HG02840 (cell line): ENCODE results near the gene ATP1A4.
A peak's percentile ranks its signal among the peaks of the same experiment; 100 is the strongest.

Experiments used
- ATAC-seq: cut with Tn5 transposase; IDR thresholded peaks from one replicate; pipeline ENCODE4 v1.9.1; 2021; ENCODE audit warnings: mild to moderate bottlenecking, moderate library complexity, moderate number of reproducible peaks; ENCODE audit not compliant: unreplicated experiment, low FRiP score

ATP1A4 gene

DNA sequence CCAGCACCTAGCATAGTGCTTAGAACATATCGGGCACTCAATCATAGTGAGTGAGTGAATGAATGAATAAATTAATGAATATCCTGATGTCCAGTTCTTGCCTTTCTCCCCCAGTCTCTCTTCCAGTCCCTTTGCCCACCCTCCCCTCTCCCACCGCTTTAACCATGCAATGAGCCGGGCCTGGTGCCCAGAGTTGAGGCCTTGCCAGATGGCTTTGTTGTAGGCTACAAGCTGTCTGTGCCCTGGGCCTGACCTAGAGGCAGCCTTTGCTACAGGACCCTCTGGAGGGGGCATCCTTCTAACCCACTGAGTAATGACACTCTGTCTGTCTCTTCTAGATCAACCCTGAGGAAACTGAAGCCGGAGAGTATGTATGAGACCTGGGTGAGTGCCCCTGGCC, 45.8 kb downstream of the ATP1A4 start:
- ATAC-seq: no peak

GRCh38 chr1:160200786-160201185, 49.4 kb downstream of the ATP1A4 start:
- ATAC-seq: no peak

GRCh38 chr1:160204526-160205241, 53.3 kb downstream of the ATP1A4 start:
- ATAC-seq: peak; percentile 46

GRCh38 chr1:160205242-160206035, 54.0 kb downstream of the ATP1A4 start, which contains the start of gene PEA15:
TSS of gene PEA15 (plus strand) at chr1:160205384. CDS start at chr1:160211545, 6,161 bp downstream.
- peak; percentile 46 for ATAC-seq

DNA sequence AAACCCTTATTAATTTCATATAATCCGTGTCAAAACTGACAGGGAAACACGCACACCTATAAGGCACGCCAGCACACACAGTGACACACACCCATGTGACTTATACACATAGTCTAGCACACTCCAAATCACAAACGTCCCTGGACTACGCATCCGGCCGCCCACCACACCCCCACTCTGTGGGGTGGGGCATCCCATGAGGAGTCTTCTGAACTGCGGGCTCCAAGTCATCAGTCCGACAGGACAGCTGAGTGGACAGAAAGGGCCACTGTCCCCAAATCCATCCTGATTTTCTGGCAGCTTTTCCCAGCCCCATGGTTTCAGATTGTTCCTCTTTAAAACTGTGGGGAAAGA, 54.6 kb downstream of the ATP1A4 start:
- no peak for ATAC-seq

GRCh38 chr1:160206421-160207117, 55.2 kb downstream of the ATP1A4 start:
- no peak for ATAC-seq

DNA sequence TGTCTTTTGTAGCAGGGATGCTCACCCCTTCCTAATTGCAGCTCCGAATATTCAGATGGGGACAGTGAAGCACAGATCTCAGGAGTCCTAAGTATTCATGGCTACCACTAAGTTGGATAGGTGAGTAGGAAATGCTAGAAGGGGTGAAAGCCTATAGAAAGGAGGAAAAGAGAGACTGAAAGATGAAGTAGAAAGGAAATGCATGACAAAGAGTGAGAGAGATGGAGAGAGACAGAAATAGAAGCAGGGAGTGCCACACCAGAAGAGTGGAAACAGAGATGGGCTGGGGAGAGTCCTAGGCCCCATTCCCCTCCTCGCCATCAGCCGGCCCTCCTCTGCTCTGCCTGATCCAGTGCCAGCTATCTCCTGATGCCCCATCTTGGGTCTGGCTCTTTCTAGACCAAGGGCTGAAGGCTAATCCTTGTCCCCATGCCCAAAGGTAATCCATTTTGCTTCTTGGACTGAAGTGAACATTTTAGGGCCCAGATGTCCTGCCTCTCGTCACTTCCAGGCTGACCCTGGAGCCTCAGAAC, 55.8 kb downstream of the ATP1A4 start:
- ATAC-seq: no peak

- ATAC-seq: no peak
Measured at GRCh38 chr1:160207771-160208556, 56.6 kb downstream of the ATP1A4 start.

GRCh38 chr1:160208557-160209320, 57.3 kb downstream of the ATP1A4 start:
- no peak for ATAC-seq

DNA sequence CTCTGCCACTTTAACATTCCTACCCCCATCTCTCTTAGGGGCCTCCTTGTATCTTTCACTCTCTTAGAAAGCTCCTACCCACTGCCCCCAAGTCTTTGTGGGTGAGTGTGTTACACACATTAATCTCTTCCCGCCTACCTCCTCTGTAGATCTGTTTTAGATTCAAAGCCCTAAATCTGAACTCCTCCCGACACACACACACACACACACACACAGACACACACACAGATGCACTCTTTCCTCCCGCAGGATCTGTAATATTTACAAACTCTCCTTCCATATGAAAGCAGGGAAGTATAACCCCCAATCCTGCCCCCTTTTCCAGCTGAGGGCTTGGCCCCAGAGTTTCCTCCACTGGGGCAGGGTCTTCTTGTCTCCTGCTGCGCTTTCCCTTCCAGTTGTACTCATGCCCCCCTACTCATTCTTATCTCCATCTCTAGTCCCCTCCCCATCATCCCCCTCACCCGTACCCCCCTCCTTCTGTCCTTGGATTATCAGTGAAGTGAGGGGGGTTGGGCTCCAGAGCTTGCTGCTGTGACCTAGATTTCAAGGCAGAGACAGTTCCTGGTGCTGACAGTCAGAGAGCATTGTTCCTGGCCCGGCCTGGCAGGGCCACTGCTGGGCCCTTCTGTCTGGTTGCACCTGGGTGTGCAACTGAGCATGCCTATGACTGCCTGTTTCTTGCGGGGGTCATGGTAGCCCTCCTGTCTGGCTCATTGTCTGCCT, 58.1 kb downstream of the ATP1A4 start:
- no peak for ATAC-seq

DNA sequence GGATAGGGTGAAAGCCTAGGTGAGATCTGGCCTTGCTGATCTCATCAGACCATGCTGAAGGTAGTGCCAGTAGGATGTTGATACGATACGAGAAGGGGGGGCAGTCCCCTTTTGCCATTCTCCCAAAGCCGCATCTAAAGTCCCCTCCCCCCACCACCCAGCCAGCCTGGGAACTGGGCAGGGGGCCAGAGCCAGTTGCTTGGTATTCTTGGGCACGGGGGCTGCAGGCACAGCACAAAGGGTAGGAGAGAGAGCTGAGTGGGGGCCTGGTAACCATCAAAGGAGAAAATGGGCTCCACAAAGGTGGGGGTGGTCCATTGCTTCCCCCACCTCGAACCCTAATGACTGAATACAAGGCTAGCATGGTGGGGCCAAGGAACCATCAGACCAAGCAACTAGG, 59.2 kb downstream of the ATP1A4 start:
- ATAC-seq: no peak

GRCh38 chr1:160211046-160211790, 59.8 kb downstream of the ATP1A4 start:
- no peak for ATAC-seq

DNA sequence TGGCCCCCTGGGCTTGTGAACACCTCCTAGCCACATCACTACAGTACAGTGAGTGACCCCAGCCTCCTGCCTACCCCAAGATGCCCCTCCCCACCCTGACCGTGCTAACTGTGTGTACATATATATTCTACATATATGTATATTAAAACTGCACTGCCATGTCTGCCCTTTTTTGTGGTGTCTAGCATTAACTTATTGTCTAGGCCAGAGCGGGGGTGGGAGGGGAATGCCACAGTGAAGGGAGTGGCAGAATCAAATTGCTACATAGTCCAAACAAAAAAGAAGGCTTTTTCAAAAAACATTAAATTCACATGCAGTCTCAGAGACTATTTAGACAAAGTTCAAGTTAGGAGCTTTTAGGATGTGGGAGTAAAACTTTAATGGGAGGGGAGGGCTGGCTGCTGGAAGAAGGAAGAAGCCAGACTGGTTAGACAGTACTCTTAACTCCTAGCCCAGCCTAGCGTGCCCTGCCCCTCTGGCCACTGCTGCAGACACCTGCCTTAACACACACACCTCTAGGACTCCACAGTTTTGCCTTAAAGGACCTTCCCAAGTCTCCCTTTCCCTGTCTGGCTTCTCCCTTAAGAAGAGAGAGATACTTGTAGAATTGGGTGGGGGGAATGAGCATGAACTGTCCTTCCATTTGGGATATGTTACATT, 63.2 kb downstream of the ATP1A4 start:
- ATAC-seq: no peak

- ATAC-seq: no peak
Measured at GRCh38 chr1:160216301-160216700, 64.9 kb downstream of the ATP1A4 start.

DNA sequence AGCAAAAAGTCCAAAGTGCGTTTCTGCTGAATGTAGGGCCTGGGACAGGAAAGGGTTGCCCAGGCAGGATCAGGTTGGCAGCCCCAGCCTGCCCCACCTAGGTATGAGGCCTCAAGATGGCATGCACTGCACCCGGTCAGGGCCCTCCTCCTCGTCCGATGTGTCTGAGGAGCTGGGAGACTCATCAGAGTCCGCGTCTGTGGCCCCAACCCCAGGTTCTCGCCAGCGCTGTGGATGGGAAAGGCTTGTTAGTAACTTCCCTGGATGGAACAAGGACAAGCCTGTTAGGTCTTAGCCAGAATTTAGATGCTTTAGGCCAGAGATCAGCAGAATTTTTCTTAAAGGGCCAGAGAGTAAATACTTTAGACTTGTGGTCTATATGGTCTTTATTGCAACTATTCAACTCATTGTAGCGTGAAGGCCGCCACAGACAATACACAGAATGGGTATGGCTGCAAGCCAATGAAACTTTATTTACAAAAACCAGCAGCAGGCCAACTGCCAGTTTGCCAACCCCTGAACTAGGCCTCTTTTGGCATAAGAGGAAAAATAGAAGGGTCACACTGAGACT, 66.2 kb downstream of the ATP1A4 start:
- ATAC-seq: no peak

GRCh38 chr1:160219062-160219929, 67.9 kb downstream of the ATP1A4 start:
- ATAC-seq: no peak
